SKM-1 treated with dmso at 0.1 percent for 144 hours (cell line): Measurements from ENCODE around the gene NTF3.

ENCODE experiments used
- DNase-seq: peaks from one replicate; lab custom pipeline; 2025; ENCODE audit not compliant: unreplicated experiment; lab: John Stamatoyannopoulos, UW

The NTF3 gene

GRCh38 chr12:5430641-5431603, 986 bp upstream of the NTF3 start:
- no peak for DNase-seq

GRCh38 chr12:5433081-5433844, 1.4 kb downstream of the NTF3 start:
- no peak for DNase-seq

DNA sequence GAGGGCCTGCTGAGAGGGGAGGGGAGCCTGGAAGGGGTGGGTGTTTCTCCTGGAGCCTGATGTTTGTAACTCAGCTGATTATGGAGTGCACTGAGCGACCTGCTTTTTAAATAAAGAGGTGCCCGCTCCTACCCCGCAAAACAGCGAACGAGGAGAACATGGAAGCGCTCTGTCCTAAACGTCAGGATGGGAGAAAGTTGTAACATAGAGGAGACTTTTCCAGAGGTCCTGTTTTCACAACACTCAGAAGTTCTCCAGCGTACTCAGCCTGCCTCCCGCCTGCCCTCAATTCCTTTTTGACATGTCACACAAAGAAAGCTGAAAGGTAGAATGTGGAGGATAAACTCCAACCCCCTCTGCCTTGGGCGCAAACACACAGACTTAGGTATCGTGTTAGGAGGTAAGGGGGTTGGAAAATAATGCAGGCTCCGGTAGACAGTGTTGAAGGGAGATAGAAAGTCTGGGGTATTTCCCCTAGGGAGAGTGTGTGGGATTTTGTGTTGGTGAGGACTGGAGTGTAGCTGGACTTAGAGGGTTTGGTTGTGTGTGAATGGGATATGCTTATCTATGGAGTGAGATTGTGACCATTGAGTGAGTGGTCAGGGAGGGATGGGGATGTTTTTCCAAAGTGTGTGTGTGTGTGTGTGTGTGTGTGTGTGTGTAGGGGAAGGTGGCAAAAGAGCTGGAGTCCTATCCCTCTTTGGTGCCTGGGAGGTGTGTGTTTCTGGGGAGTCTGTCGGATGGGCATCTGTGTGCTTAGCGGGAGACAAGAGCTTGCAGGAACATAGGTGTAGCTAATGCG, 2.1 kb downstream of the NTF3 start:
- DNase-seq, result no peak

DNA sequence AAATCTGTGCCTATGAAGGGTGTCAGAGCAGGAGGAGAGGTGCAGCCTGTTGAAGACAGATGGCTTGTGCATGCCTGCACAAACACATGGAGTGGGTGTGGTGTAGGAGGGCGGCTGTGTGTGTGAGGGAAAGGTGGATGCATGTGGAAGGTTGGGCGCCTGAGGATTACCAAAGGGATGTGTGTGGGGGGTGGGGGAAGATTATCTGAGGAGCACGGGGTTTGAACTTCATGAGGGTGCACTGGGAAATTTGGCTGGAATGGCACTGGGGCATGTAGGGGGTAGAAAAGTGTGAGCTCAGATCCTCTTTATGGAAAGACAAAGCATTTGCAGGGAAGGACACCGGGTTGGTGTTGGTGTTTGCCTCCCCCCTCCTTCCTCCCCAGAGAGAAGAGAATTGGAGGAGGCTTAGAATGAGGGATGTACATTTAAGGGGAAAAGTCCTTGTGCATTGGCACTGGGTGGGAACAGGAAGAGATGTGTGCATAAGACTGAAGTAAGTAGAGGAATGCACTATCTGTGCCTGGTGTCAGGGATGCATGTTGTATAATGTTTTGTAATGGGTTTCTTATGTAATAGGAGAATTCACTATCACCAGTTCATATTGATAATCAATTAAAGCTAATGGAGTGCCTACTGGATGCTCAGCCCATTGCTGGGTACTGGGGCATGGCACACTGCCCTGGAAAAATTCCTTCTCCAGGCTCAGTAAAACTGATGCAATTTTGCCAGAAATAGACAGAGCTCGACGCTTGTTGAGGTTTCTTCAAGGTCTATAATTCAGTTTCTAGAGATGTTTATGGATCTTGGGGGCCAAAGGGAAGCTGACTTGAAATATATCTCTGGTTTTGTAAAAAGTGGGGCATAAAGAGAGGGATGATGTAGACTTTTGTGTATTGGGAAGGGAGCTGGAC, 3.0 kb downstream of the NTF3 start:
- DNase-seq, result no peak

- no peak for DNase-seq
These were observed 5.3 kb downstream of the NTF3 start for GRCh38 chr12:5437182-5437583.

GRCh38 chr12:5437589-5437988, 5.7 kb downstream of the NTF3 start:
- DNase-seq, result no peak

- no peak for DNase-seq
These were observed 6.8 kb downstream of the NTF3 start for GRCh38 chr12:5438671-5439200.

DNA sequence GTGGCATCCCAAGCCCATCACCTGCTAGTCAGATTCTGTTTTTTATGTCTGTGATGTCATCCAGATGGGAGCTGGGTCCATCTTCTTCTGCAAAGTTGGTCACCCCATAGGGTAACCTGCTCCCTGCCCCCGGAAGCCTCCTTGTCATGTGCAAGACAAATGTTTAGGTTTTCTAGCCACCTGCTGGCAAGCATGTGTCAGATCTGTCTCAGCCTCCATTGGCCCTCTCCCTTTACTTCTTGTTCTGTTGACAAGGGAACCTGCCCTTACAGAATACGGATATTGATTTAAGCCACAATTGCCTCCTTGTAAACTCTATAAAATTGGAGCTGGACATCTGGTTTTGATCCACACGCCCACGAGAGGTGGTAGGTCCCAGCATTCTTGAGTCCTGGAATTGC, 7.5 kb downstream of the NTF3 start:
- no peak for DNase-seq

- DNase-seq, result no peak
These were observed 7.9 kb downstream of the NTF3 start for GRCh38 chr12:5439788-5440300.

- no peak for DNase-seq
These were observed 9.1 kb downstream of the NTF3 start for GRCh38 chr12:5440978-5441377.

GRCh38 chr12:5441497-5442236, 9.8 kb downstream of the NTF3 start:
- no peak for DNase-seq

DNA sequence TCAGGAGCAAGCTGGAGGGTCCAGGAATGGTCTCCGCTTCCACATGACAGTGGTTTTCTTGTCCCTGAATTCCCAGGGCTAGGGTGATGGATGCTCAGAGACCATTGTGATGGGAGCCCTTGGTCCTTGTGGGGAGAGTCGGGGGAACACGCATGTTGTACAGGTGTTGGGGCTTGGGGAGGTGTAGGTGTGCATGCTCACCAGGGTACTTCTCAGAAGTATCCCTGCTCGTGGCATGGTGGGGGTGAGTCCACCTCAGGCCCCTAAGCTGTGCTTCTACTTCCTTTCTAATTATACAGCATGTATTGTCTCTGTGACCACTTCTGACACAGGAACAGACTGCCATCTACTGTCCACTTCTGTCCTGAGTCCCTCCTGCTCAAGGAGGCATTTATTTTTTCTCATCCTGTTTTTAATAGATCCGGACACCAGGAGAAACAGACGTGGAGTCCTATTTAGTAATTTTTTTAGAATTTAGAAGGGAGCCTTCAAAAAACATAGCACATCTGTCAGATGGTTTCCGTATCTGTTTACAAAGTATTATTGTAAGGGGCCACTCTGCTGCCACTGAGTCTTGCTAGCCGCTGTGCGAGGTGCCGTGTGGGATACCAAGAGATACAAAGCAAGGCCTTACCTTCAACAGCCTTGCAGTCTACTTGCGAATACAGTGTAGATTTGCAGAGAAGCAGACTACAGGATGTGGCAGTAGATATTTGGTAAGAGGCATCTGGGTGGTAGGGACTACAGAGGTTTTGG, 10.5 kb downstream of the NTF3 start:
- no peak for DNase-seq

DNA sequence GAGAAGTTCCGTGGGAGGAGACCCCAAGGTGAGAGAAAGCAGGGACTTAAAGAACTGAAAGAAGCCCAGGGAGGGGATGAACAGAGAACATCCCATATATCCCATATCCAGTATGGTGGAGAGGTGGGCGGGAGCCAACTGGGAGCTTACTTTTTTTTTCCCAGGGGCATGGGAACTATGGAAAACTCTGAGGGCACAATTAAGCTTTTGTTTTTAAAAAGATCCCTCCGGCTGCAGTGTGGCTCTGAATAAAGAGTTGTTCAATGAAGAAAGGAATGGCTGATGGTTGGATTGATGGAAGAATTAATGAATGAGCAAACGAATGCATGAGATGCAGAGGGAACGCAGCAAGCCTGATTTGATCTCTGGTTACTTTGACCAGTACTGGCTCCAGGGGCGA, 12.6 kb downstream of the NTF3 start:
- no peak for DNase-seq

GRCh38 chr12:5447320-5447719, 15.4 kb downstream of the NTF3 start:
- no peak for DNase-seq

- DNase-seq, result no peak
These were observed 19.3 kb downstream of the NTF3 start for GRCh38 chr12:5451251-5451650.

GRCh38 chr12:5452569-5452968, 20.7 kb downstream of the NTF3 start:
- DNase-seq, result no peak

- no peak for DNase-seq
These were observed 21.6 kb downstream of the NTF3 start for GRCh38 chr12:5453466-5453865.

GRCh38 chr12:5455045-5455444, 23.1 kb downstream of the NTF3 start:
- no peak for DNase-seq
